ENCODE results near the gene CSK.

GRCh38 chr15:74783808-74784175 lies 1.9 kb downstream of the CSK start:
- no peak for TF ChIP-seq CTCF (conservative IDR thresholded peaks at IDR 0.05; ENCODE audit: low read depth, low read length)
- TF ChIP-seq EZH2 (IDR thresholded peaks at IDR 0.05; ENCODE audit: borderline replicate concordance, low read depth, low read length, poor library complexity, severe bottlenecking): no peak
